CD4-positive, alpha-beta T cell treated with Interleukin-1 beta for 1 hour (primary cell): ENCODE results near the gene ZFP36.

Source experiments
- DNase-seq, 2 donors: peaks; one replicate each; pipeline ENCODE4 v3.0.0-alpha.2; 2020 to 2022

Gene ZFP36

GRCh38 chr19:39420769-39421168 lies 14.1 kb downstream of the ZFP36 start:
- DNase-seq = no peak

- DNase-seq = no peak
Observed at GRCh38 chr19:39422020-39422419, 15.4 kb downstream of the ZFP36 start.

- DNase-seq = no peak
Observed at GRCh38 chr19:39423258-39424086, 16.8 kb downstream of the ZFP36 start.

- no peak for DNase-seq
Observed at GRCh38 chr19:39424934-39425333, 18.3 kb downstream of the ZFP36 start.

GRCh38 chr19:39425744-39426143 lies 19.1 kb downstream of the ZFP36 start:
- DNase-seq = no peak

- no peak for DNase-seq
Observed at GRCh38 chr19:39426170-39426569, 19.5 kb downstream of the ZFP36 start.

GRCh38 chr19:39427707-39428106 lies 21.1 kb downstream of the ZFP36 start:
- DNase-seq = no peak

- no peak for DNase-seq
Observed at GRCh38 chr19:39428283-39429112, 21.9 kb downstream of the ZFP36 start.

- peak; percentile 83 to 87 for DNase-seq
Observed at GRCh38 chr19:39430675-39431593, 24.3 kb downstream of the ZFP36 start.

GRCh38 chr19:39432677-39433025 lies 26.0 kb downstream of the ZFP36 start:
- no peak for DNase-seq

- no peak for DNase-seq
Observed at GRCh38 chr19:39433480-39434079, 26.9 kb downstream of the ZFP36 start.

- no peak for DNase-seq
Observed at GRCh38 chr19:39434123-39435076, 27.8 kb downstream of the ZFP36 start.

GRCh38 chr19:39435499-39436349 lies 29.1 kb downstream of the ZFP36 start, which contains the start of gene RPS16:
Gene RPS16, minus strand, starts transcription at chr19:39435949. Its CDS starts 54 bp downstream, at chr19:39435895.
- DNase-seq = peak; percentile 99

GRCh38 chr19:39436350-39436716 lies 29.7 kb downstream of the ZFP36 start:
- no peak for DNase-seq

- no peak for DNase-seq
Observed at GRCh38 chr19:39438270-39438934, 31.8 kb downstream of the ZFP36 start.

GRCh38 chr19:39444598-39445195 lies 38.0 kb downstream of the ZFP36 start:
- no peak for DNase-seq

- peak; percentile 98 to 99 for DNase-seq
Observed at GRCh38 chr19:39445196-39446111, 38.8 kb downstream of the ZFP36 start, which contains the start of gene SUPT5H. Gene SUPT5H, plus strand, starts transcription at chr19:39445582. Its CDS starts 309 bp downstream, at chr19:39445891.
